Measurements from ENCODE around the gene RPL36AL.
"Not testable (repeated sequence)": the region's sequence is repeated elsewhere in the genome, so short reads cannot be mapped to it uniquely, and the experiment has no call there.

Gene RPL36AL

DNA sequence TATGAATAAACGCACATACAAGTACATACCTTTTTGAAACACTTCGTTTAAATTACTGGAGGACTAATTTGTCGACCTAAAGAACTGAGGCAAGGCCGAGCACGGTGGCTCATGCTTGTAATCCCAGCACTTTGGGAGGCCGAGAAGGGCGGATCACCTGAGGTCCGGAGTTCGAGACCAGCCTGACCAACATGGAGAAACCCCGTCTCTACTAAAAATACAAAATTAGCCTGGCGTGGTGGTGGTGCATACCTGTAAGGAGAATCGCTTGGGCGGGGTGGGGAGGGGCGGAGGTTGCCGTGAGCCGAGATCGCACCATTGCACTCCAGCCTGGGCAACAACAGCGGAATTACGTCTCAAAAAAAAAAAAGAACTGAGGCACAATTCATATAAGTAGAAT, 1.2 kb downstream of the RPL36AL start:
- DNase-seq (ENCODE audit: low read depth), result not testable (repeated sequence)

DNA sequence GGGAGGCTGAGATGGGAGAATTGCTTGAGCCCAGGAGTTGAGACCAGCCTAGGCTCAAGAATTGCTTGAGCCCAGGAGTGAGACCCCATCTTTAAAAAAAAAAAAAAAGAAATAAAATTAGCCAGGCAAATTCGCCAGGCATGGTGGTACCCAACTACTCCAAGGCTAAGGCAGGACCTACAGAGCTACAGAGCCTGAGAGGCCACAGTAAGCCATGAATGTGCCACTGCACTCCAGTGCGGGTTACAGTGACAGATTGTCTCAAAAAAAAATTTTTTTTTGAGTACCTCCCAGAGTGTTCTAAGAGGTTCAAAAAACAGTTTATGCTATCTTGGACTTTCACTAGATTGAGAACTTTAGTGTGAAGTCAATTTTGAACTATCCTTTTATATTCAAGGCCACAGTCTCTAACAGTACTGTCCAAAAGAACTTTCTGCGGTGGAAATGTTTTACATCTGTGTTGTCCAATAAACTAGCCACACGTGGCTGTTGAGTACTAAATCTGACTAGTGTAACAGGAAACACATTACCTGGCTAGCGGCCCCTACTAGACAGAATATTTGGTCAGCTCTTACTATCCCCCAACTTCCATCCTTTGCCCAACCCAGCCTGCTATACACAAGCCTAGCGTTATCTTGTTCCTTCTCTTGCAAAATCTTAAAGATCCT, 2.4 kb downstream of the RPL36AL start:
- no peak for DNase-seq (ENCODE audit: low read depth)

DNA sequence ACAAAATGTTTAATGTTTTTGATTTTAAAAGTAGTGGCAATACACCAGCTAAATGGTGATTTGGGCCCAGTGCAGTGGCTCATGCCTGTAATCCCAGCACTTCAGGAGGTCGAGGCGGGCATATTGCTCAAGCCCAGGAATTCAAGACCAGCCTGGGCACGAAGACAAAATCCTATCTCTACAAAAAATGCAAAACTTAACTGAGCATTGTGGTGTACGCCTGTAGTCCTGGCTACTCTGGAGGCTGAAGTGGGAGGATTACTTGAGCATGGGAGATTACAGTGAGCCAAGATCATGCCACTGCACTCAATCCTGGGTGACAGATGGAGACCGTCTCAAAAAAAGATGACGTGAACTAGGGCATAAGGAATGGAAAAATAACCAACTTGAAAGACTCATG, 4.7 kb downstream of the RPL36AL start:
- DNase-seq (ENCODE audit: low read depth), result no peak

DNA sequence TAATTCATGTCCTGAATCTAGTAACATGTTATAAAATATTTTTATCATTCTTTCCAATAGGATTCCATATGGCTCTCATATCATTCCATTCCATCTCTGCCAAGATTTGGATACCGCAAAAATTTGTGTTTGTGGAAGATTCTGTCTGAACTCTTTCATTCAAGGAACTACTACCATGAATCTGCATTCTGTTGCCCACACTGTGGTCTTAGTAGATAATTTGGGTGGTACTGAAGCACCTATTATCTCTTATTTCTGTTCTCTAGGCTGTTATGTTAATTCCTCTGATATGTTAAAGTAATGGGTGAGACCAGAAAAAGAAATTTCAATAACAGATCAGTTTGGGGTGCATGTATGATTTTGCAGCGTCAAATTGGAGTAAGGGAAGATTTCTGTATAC, 6.2 kb downstream of the RPL36AL start:
- DNase-seq (ENCODE audit: low read depth), result no peak

DNA sequence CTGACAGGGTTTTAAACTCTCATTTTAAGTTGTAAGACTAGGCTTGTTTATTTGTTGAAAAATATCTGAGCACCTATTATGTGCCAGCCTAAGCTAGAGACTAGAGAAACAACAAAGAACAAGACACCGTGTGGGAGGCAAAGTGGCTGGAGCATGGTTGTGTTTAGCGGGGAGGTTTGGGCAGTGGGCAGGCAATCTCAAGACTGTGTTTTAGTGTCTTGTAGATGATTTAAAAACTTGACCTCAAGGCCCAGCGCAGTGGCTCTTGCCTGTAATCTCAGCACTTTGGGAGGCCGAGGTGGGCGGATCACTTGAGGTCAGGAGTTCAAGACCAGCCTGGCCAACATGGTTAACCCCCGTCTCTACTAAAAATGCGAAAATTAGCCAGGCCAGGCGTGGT, 7.8 kb downstream of the RPL36AL start:
- DNase-seq (ENCODE audit: low read depth), result no peak

DNA sequence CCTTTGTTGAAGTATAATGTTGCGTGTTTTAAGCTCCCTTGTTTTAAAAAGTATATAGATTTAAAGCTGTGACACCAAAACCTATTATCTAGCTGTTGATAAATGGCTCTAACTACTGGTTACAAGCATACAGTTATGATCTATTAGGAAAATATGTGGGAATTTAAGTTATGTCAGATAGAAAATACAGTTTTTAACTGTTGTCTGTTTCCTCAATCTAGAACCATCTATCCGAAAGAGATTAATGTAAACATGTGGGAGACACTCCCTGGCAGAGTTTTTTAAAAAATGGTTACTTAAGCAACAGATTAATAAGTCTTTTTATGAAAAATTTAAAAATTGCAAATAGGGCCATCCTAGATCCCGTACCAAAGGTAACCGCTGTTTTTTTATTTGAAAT, 8.2 kb downstream of the RPL36AL start:
- DNase-seq (ENCODE audit: low read depth), result no peak

DNA sequence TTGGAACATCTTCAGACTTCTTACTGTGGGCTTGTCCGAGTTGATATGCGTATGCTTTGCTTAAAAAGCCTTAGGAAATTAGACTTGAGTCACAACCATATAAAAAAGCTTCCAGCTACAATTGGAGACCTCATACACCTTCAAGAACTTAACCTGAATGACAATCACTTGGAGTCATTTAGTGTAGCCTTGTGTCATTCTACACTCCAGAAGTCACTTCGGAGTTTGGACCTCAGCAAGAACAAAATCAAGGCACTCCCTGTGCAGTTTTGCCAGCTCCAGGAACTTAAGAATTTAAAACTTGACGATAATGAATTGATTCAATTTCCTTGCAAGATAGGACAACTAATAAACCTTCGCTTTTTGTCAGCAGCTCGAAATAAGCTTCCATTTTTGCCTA, 12.8 kb downstream of the RPL36AL start:
- no peak for DNase-seq (ENCODE audit: low read depth)

DNA sequence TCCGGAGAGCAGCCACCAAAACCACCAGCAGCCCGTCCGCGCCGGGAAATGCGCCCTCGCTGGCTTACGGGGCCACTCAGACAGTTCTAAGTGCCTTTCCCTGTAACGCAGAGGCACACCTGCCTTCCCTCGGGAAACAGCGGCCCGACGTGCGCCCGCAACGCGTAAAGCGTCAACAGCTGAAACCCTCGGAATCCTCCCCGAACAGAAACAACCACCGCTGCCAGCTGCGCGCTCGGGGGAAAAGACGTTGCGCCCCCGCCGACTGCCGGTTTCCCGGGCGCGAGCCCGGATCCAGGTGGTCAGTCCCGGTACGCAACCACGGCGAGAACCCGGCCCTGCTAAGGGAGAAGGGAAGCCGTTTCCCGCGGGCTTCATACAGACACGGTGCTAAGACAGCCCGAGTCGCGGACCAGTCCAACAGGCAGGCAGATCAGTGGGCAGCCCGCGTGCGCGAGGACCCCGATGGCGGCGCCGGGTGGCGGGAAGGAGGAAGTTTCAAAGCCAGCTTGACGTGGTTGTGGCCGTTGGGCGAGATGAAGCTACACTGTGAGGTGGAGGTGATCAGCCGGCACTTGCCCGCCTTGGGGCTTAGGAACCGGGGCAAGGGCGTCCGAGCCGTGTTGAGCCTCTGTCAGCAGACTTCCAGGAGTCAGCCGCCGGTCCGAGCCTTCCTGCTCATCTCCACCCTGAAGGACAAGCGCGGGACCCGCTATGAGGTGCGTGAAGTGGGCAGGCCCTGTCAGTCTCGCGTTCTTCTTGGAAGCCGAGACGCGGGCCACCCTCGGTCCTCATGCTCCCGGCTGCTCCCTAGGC, 21.7 kb downstream of the RPL36AL start, which contains the start of gene LRR1:
LRR1 (plus strand) TSS at position 456 of the 816 bp plus-strand sequence; CDS start at position 537, 81 bp downstream.
- peak; percentile 63 for DNase-seq (ENCODE audit: low read depth)

DNA sequence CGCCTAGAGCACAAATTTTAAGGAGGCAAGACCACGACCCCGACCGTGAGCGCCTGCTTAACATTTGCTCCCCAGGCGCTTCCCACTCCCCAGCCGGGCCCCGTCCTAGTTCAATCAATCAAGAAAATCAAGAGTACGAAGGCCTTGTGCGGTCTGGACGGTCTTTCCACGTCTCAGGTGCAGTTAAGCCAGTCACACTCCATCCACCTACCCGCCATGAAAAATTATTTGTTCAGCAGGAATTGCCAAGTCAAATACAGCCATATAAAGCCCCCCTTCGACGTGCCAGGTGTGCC, 22.3 kb downstream of the RPL36AL start:
- no peak for DNase-seq (ENCODE audit: low read depth)

DNA sequence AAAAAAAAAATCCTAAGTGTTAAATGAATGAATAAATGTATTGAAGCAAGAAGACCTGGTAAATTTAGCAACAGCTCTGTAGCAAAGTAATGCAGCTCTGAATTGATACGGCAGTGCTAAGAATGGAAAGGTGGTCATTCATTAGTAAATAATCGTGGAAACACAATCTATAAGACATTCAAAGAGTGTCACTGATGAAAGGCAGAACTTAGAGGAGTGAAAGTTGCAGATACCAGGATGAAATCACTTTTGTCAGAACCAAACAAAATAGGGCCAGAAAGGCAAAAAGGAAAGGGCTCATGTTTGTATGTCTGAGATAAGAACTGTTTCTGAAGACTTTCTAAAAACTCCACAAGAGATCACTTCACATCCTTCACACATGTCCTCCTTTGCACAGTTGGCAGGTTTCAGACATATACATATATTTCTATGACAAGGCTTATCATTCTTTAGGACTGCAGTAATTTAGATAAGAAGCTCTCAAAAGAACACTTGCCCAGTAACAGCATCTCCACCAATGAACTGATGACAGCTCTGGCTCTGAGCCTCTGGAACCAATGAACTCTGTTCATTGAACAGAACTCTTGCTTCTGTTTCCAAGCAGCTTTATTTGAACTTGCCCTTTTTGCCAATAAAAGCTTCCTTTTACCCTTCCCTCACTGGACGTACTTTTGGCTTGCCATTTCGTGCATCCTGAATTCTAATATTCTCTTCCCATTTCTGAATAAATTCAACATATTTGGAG, 25.9 kb downstream of the RPL36AL start:
- DNase-seq (ENCODE audit: low read depth), result no peak

DNA sequence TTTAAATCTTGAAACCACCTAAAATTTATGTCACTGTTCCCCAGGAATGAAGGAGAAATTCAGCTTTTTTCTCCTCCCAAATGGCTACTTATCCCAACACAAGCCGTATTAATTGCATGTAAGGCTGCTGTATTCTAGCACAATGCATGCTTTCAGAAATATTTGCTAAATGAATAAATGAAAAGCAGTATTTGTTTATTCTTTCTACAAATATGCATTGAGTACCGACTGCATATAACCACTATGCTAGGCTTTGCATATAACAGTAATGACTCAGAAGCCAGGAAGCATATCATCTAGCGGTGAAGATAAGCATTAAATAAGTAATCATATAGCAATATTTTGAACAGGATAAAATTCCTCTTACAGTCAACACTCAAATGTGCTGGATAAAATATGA, 27.4 kb downstream of the RPL36AL start:
- DNase-seq (ENCODE audit: low read depth), result no peak

DNA sequence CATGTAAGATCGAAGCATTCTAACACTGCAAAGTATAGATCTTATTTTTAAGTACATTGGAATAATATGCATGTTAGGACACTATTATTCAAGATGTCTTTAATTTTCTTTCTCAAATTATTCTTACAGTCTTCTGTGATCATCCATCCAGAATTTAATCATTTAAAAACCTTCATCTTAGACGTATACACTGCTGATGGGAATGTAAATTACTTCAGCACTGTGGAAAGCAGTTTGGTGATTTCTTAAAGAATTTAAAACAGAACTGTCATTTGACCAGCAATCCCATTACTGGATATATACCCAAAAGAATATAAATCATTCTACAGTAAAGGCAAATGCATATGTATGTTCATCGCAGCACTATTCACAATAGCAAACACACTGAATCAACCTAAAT, 31.0 kb downstream of the RPL36AL start:
- DNase-seq (ENCODE audit: low read depth), result no peak

DNA sequence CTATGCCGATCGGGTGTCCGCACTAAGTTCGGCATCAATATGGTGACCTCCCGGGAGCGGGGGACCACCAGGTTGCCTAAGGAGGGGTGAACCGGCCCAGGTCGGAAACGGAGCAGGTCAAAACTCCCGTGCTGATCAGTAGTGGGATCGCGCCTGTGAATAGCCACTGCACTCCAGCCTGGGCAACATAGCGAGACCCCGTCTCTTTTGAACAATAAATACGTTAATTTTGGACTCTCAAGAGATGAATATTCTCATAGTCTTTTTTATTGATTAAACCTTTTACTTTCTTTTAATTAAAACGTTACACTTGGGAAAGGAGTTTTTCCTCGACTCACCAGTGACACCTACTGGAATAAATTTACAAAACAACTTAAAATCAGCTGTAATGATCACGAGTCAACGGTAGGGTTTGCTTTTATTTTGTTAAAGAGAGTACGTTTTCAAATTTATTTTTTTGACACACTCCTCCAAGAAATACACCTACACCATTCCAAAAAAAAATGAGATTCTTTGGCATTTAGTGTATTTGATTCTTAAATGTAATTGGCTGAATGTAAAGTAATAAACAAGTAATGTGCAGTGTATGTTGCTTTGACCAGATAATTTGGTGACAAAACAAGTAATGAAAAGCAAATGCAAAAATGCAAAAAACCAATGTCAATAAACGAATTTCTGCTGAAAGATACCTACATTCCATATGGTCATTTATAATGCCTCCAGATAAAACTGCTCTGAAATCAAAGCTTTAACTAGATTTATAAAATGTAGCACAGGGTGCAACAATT, 33.6 kb downstream of the RPL36AL start:
- peak; percentile 36 for DNase-seq (ENCODE audit: low read depth)

DNA sequence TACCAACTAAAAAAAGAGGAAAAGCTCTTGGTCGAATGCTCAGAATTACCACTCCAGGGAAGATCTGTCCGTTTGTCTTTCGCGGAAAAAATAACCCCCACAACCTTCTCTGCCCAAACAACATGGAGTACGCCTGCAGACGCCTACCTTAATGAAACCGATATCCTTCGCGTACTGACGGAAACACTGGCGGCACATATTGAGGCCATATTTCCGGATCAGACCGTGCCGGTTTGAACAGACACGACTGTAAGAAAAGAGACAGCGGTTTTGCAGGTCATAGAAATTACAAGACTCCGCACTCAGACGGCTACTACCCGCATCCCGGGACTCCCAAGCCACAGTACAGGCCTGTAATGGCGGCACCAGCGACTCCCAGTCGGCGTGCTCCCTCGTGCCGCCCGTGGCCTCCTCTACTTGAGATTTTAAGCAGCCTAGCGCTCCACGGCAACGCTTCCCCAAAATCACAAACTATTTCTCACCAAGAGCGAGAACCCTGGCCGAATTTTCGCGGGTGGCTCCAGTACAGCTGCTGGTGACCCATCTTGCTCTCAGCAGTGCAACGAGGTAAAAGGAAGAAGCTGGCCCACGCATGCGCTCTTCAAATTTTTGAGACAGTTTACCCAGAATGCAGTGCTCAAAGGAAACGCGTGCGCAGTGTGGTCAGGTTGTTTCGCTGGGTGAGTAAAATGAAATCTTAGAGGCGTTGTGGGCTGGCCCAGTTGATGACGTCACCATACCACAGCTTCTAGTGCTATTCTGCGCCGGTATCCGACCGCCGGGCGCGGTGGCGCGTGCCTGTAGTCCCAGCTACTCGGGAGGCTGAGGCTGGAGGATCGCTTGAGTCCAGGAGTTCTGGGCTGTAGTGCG, 34.4 kb downstream of the RPL36AL start, which contains the start of gene RPS29:
RPS29 (minus strand) TSS at position 578 of the 870 bp plus-strand sequence; CDS start at position 544, 34 bp downstream.
- peak; percentile 96 for DNase-seq (ENCODE audit: low read depth)

DNA sequence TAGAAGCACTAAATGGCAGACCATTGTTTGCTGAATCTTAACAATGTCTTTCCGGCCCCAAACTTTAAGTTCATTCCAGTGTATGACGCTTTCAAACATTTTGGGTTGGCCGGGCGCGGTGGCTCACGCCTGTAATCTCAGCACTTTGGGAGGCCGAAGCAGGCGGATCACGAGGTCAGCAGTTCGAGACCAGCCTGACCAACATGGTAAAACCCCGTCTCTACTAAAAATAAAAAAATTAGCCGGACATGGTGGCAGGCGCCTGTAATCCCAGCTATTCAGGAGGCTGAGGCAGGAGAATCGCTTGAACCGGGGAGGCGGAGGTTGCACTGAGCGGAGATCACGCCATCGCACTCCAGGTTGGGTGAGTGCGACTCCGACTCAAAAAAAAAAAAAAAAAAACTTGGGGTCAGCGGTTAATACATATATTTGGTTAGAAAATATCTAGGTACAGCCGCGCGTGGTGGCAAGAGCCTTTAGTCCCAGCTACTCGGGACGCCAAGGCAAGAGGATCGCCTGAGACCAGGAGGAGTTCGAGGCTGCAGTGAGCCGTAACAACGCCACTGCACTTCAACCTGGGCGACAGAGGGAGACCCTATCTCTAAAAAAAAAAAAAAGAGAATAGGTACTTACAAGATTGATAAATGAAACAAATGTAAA, 35.3 kb downstream of the RPL36AL start:
- DNase-seq (ENCODE audit: low read depth), result not testable (repeated sequence)

DNA sequence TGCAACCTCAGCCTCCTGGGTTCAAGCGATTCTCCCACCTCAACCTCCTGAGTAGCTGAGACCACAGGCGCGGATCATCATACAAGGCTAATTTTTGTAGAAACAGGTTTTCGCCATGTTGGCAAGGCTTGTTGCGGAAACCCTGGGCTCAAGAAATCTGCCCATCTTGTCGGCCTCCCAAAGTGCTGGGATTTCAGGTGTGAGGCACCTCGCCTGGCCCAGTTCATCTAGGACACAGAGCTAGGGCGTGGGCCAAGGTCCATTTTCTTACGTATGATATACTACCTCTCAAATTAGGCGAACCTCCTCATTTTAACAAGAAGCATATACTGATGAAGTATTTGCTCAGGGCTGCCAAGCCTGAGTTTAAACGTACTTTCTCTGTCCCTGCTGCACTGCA, 36.4 kb downstream of the RPL36AL start:
- DNase-seq (ENCODE audit: low read depth), result no peak

DNA sequence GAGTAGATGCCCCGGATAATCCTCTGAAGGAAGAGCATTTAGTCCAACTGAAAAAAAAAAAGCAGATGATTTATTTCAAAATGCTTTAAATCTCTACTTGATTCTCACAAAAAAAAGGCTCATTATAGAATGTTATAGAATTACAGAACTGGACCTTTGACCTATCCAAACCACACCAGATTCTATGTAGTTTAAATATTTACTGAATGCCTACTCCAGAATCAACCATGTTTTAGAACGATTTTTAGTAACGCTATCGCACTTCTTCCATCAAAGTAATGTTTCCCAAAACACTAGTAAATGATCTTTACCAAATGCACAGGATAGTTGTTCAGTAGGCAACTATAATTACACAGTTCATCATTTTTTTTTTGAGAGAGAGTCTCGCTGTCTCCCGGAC, 36.8 kb downstream of the RPL36AL start:
- DNase-seq (ENCODE audit: low read depth), result no peak

DNA sequence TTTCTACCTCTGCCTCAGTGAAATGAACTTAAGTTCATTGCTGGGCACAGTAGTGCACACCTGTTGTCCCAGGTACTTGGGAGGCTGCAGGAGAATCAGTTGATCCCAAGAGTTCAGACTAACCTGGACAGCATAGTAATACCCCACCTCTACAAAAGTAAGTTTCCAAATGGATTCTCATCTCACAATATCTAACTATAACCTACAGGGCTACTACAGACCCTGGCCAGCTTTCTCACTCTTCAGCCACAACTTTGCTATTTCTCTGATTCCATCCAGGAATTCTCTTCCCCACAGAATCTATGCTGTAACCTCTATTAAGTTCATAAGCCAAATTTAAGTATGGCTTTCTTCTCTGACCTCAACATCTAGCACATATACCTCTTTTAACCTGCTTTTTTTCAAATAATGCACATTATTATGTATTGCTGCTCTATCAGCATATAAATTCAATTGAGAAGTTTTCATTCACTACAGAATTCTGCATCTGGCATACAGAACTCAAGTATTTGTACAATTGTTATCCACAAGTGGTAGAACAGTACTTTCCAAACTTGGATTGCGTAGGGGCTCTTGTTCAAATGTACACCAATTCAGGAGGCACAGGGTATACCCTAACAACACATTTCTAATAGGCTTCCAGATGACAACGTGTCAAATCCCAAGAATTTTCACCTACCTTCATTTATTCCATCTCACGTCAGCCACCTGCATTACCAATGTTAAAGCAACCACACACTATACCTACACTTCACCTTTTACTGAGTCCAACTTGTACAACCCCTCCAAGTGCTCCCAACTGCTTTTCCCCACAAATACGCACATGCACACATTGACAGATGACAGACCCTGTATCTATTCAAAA, 38.1 kb downstream of the RPL36AL start:
- DNase-seq (ENCODE audit: low read depth), result no peak
